ENCODE results near the gene NAA15.
A peak's percentile ranks its signal among the peaks of the same experiment; 100 is the strongest.
"Not testable (repeated sequence)": the region's sequence is repeated elsewhere in the genome, so short reads cannot be mapped to it uniquely, and the experiment has no call there.

The NAA15 gene

GRCh38 chr4:139317635-139318034 is 16.3 kb downstream of the NAA15 start:
- no peak overlapping the region for H3K4me3 ChIP-seq (ENCODE audit: low read depth, low read length)
- no peaks in the 10 kb centered on the region for H3K27me3 ChIP-seq (ENCODE audit: control insufficient read depth, insufficient read depth, low read length)
- H3K9me3 ChIP-seq (ENCODE audit: control insufficient read depth, insufficient read depth, low read length) = no peaks in the 10 kb centered on the region
- no peak overlapping the region for H3K9ac ChIP-seq (ENCODE audit: low read depth, low read length)
- peaks cover 22% of the 10 kb centered on the region for H3K4me1 ChIP-seq (ENCODE audit: control insufficient read depth, insufficient read depth, low read length)
- H3K27ac ChIP-seq (ENCODE audit: low read depth, low read length) = no peak overlapping the region
- H3K36me3 ChIP-seq (ENCODE audit: control insufficient read depth, insufficient read depth, low read length) = peaks cover 6% of the 10 kb centered on the region

GRCh38 chr4:139319571-139319970 is 18.3 kb downstream of the NAA15 start:
- H3K9ac ChIP-seq (ENCODE audit: low read depth, low read length) = no peak overlapping the region
- no peak overlapping the region for H3K4me3 ChIP-seq (ENCODE audit: low read depth, low read length)
- no peak overlapping the region for H3K27ac ChIP-seq (ENCODE audit: low read depth, low read length)
- peaks cover 6% of the 10 kb centered on the region for H3K36me3 ChIP-seq (ENCODE audit: control insufficient read depth, insufficient read depth, low read length)
- no peaks in the 10 kb centered on the region for H3K27me3 ChIP-seq (ENCODE audit: control insufficient read depth, insufficient read depth, low read length)
- H3K9me3 ChIP-seq (ENCODE audit: control insufficient read depth, insufficient read depth, low read length) = no peaks in the 10 kb centered on the region
- peaks cover 20% of the 10 kb centered on the region for H3K4me1 ChIP-seq (ENCODE audit: control insufficient read depth, insufficient read depth, low read length)

GRCh38 chr4:139322070-139322469 is 20.8 kb downstream of the NAA15 start:
- not testable (repeated sequence) for H3K9ac ChIP-seq (ENCODE audit: low read depth, low read length); H3K36me3 ChIP-seq (ENCODE audit: control insufficient read depth, insufficient read depth, low read length); H3K27me3 ChIP-seq (ENCODE audit: control insufficient read depth, insufficient read depth, low read length); H3K4me3 ChIP-seq (ENCODE audit: low read depth, low read length); H3K9me3 ChIP-seq (ENCODE audit: control insufficient read depth, insufficient read depth, low read length); H3K27ac ChIP-seq (ENCODE audit: low read depth, low read length)
- peaks cover 23% of the 10 kb centered on the region for H3K4me1 ChIP-seq (ENCODE audit: control insufficient read depth, insufficient read depth, low read length)

- not testable (repeated sequence) for H3K9ac ChIP-seq (ENCODE audit: low read depth, low read length); H3K27ac ChIP-seq (ENCODE audit: low read depth, low read length); H3K36me3 ChIP-seq (ENCODE audit: control insufficient read depth, insufficient read depth, low read length); H3K4me3 ChIP-seq (ENCODE audit: low read depth, low read length); H3K9me3 ChIP-seq (ENCODE audit: control insufficient read depth, insufficient read depth, low read length); H3K27me3 ChIP-seq (ENCODE audit: control insufficient read depth, insufficient read depth, low read length)
- peaks cover 23% of the 10 kb centered on the region for H3K4me1 ChIP-seq (ENCODE audit: control insufficient read depth, insufficient read depth, low read length)
These were observed 21.2 kb downstream of the NAA15 start for GRCh38 chr4:139322541-139322940.

GRCh38 chr4:139324620-139325019 is 23.3 kb downstream of the NAA15 start:
- Histone ChIP-seq H3K36me3 (ENCODE audit: control insufficient read depth, insufficient read depth, low read length) (no peaks in the 10 kb centered on the region; the same call in 1 of the 2 replicates), H3K9me3 (ENCODE audit: control insufficient read depth, insufficient read depth, low read length) (no peaks in the 10 kb centered on the region), H3K27me3 (ENCODE audit: control insufficient read depth, insufficient read depth, low read length) (no peaks in the 10 kb centered on the region), H3K4me1 (ENCODE audit: control insufficient read depth, insufficient read depth, low read length) (peaks cover 28% of the 10 kb centered on the region), H3K27ac (ENCODE audit: low read depth, low read length) (peak overlapping the region; percentile 55), H3K4me3 (ENCODE audit: low read depth, low read length) (0 out of 2 replicates have a peak overlapping the region, but pooled peaks have one; percentile 29), H3K9ac (ENCODE audit: low read depth, low read length) (no peak overlapping the region)

GRCh38 chr4:139329665-139330200 is 28.4 kb downstream of the NAA15 start:
- H3K4me3 ChIP-seq (ENCODE audit: low read depth, low read length) = no peak overlapping the region
- H3K9me3 ChIP-seq (ENCODE audit: control insufficient read depth, insufficient read depth, low read length) = no peaks in the 10 kb centered on the region
- peaks cover 23% of the 10 kb centered on the region for H3K4me1 ChIP-seq (ENCODE audit: control insufficient read depth, insufficient read depth, low read length)
- peak overlapping the region; percentile 4 for H3K27ac ChIP-seq (ENCODE audit: low read depth, low read length)
- H3K27me3 ChIP-seq (ENCODE audit: control insufficient read depth, insufficient read depth, low read length) = no peaks in the 10 kb centered on the region
- peaks cover 10% of the 10 kb centered on the region for H3K36me3 ChIP-seq (ENCODE audit: control insufficient read depth, insufficient read depth, low read length)
- no peak overlapping the region for H3K9ac ChIP-seq (ENCODE audit: low read depth, low read length)

GRCh38 chr4:139330283-139330682 is 29.0 kb downstream of the NAA15 start:
- H3K27ac ChIP-seq (ENCODE audit: low read depth, low read length) = no peak overlapping the region
- no peak overlapping the region for H3K4me3 ChIP-seq (ENCODE audit: low read depth, low read length)
- H3K9ac ChIP-seq (ENCODE audit: low read depth, low read length) = no peak overlapping the region
- H3K36me3 ChIP-seq (ENCODE audit: control insufficient read depth, insufficient read depth, low read length) = peaks cover 15% of the 10 kb centered on the region
- H3K9me3 ChIP-seq (ENCODE audit: control insufficient read depth, insufficient read depth, low read length) = no peaks in the 10 kb centered on the region
- H3K4me1 ChIP-seq (ENCODE audit: control insufficient read depth, insufficient read depth, low read length) = peaks cover 17% of the 10 kb centered on the region
- no peaks in the 10 kb centered on the region for H3K27me3 ChIP-seq (ENCODE audit: control insufficient read depth, insufficient read depth, low read length)

GRCh38 chr4:139331185-139331584 is 29.9 kb downstream of the NAA15 start:
- Histone ChIP-seq H3K27me3 (ENCODE audit: control insufficient read depth, insufficient read depth, low read length) (no peaks in the 10 kb centered on the region), H3K36me3 (ENCODE audit: control insufficient read depth, insufficient read depth, low read length) (peaks cover 20% of the 10 kb centered on the region), H3K27ac (ENCODE audit: low read depth, low read length) (no peak overlapping the region), H3K4me3 (ENCODE audit: low read depth, low read length) (no peak overlapping the region), H3K9me3 (ENCODE audit: control insufficient read depth, insufficient read depth, low read length) (no peaks in the 10 kb centered on the region), H3K9ac (ENCODE audit: low read depth, low read length) (no peak overlapping the region), H3K4me1 (ENCODE audit: control insufficient read depth, insufficient read depth, low read length) (peaks cover 9% of the 10 kb centered on the region; the same call in 1 of the 2 replicates)

- no peaks in the 10 kb centered on the region for H3K27me3 ChIP-seq (ENCODE audit: control insufficient read depth, insufficient read depth, low read length)
- H3K36me3 ChIP-seq (ENCODE audit: control insufficient read depth, insufficient read depth, low read length) = peaks cover 38% of the 10 kb centered on the region
- no peak overlapping the region for H3K4me3 ChIP-seq (ENCODE audit: low read depth, low read length)
- peaks cover 9% of the 10 kb centered on the region; the same call in 1 of the 2 replicates for H3K4me1 ChIP-seq (ENCODE audit: control insufficient read depth, insufficient read depth, low read length)
- no peak overlapping the region for H3K27ac ChIP-seq (ENCODE audit: low read depth, low read length)
- H3K9me3 ChIP-seq (ENCODE audit: control insufficient read depth, insufficient read depth, low read length) = no peaks in the 10 kb centered on the region
- H3K9ac ChIP-seq (ENCODE audit: low read depth, low read length) = no peak overlapping the region
These were observed 31.7 kb downstream of the NAA15 start for GRCh38 chr4:139333046-139333445.

GRCh38 chr4:139337612-139338011 is 36.3 kb downstream of the NAA15 start:
- no peaks in the 10 kb centered on the region for H3K27me3 ChIP-seq (ENCODE audit: control insufficient read depth, insufficient read depth, low read length)
- 0 out of 2 replicates have a peak, but pooled peaks cover 4% of the 10 kb centered on the region for H3K4me1 ChIP-seq (ENCODE audit: control insufficient read depth, insufficient read depth, low read length)
- H3K4me3 ChIP-seq (ENCODE audit: low read depth, low read length) = no peak overlapping the region
- no peak overlapping the region for H3K27ac ChIP-seq (ENCODE audit: low read depth, low read length)
- peaks cover 80% of the 10 kb centered on the region for H3K36me3 ChIP-seq (ENCODE audit: control insufficient read depth, insufficient read depth, low read length)
- no peak overlapping the region for H3K9ac ChIP-seq (ENCODE audit: low read depth, low read length)
- H3K9me3 ChIP-seq (ENCODE audit: control insufficient read depth, insufficient read depth, low read length) = no peaks in the 10 kb centered on the region

- no peak overlapping the region for H3K4me3 ChIP-seq (ENCODE audit: low read depth, low read length)
- no peaks in the 10 kb centered on the region for H3K27me3 ChIP-seq (ENCODE audit: control insufficient read depth, insufficient read depth, low read length)
- peaks cover 94% of the 10 kb centered on the region for H3K36me3 ChIP-seq (ENCODE audit: control insufficient read depth, insufficient read depth, low read length)
- H3K27ac ChIP-seq (ENCODE audit: low read depth, low read length) = no peak overlapping the region
- no peaks in the 10 kb centered on the region for H3K4me1 ChIP-seq (ENCODE audit: control insufficient read depth, insufficient read depth, low read length)
- no peaks in the 10 kb centered on the region for H3K9me3 ChIP-seq (ENCODE audit: control insufficient read depth, insufficient read depth, low read length)
- H3K9ac ChIP-seq (ENCODE audit: low read depth, low read length) = no peak overlapping the region
These were observed 60.0 kb downstream of the NAA15 start for GRCh38 chr4:139361301-139361700.

Measured in HUES48 (cell line).